HG03045 (cell line): ENCODE results near the gene EDDM13.
"Not testable (repeated sequence)": the region's sequence is repeated elsewhere in the genome, so short reads cannot be mapped to it uniquely, and the experiment has no call there.

Experiments
- ATAC-seq: cut with Tn5 transposase; IDR thresholded peaks from one replicate; pipeline ENCODE4 v1.9.1; 2021; ENCODE audit warnings: mild to moderate bottlenecking, moderate library complexity; ENCODE audit not compliant: unreplicated experiment

The EDDM13 gene

DNA sequence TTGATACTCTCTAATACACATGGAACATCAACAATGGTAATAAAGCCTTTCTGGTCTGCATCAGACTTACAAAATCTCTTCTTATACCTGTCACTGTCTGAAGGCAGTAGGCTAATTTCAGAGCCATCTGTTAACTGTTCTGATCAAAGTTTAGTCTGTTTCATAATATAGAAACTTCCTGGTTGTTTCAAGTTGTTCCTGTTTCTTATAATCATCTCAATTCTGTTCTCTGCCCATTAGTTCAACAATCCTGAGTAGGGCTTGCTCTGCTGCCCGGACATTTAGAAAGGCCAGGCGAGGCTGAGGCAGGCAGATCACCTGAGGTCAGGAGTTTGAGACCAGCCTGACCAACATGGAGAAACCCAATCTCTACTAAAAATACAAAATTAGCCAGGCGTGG is 47.4 kb downstream of the EDDM13 start:
- no peak for ATAC-seq

- ATAC-seq, result no peak
These were observed 48.9 kb downstream of the EDDM13 start for GRCh38 chr19:56321254-56321988.

GRCh38 chr19:56321989-56322440 is 49.5 kb downstream of the EDDM13 start:
- no peak for ATAC-seq

DNA sequence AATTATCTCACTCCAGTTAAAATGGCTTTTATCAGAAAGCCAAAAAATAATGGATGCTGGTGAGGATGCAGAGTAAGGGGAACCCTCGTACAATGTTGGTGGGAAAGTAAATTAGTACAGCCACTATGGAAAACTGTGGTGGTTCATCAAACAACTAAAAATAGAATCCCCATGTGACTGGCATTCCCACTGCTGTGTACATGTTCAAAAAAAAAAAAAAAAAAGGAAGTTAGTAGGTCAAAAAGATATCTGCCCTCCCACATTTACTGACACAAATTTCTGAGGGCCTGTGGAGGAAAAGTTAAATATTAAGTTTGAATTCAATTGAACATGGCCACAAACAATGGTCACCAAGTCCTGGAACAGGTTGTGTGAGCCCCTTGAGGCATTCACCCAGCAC is 51.9 kb downstream of the EDDM13 start:
- no peak for ATAC-seq

GRCh38 chr19:56332695-56333094 is 60.1 kb downstream of the EDDM13 start:
- ATAC-seq, result no peak

- ATAC-seq, result no peak
These were observed 61.0 kb downstream of the EDDM13 start for GRCh38 chr19:56333506-56333905.

GRCh38 chr19:56335371-56335770 is 62.8 kb downstream of the EDDM13 start:
- not testable (repeated sequence) for ATAC-seq

GRCh38 chr19:56337077-56337476 is 64.5 kb downstream of the EDDM13 start:
- ATAC-seq, result not testable (repeated sequence)

- ATAC-seq, result not testable (repeated sequence)
These were observed 66.5 kb downstream of the EDDM13 start for GRCh38 chr19:56339031-56339430.

GRCh38 chr19:56341948-56342347 is 69.4 kb downstream of the EDDM13 start:
- no peak for ATAC-seq

GRCh38 chr19:56347163-56347778 is 74.7 kb downstream of the EDDM13 start:
- ATAC-seq, result no peak

DNA sequence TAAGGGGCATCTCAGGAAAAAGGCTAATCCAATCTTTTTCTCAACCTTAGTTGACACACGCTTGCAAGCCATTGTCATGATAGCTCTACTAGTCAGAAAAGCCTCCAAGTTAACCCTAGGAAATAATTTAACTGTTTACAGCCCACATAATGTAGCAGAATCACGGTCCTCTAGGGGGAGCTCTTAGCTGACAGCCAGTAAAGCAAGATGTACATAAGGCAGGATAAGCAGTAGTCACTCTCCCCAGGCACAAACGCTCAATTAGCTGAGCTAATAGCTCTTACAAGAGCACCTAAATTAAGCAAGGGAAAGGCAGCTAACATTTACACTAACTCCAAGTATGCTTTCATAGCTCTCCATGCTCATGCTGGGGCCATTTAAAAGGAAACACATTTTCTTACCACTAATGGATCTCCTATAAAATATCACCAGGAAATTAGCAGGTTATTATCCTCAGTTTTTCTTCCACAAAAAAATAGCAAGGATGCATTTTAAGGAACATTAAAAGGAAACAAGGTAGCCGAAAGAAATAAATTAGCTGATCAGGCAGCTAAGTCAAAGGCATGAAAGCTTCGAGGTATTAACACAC is 75.8 kb downstream of the EDDM13 start:
- ATAC-seq, result no peak

GRCh38 chr19:56350416-56351045 is 78.0 kb downstream of the EDDM13 start:
- no peak for ATAC-seq

DNA sequence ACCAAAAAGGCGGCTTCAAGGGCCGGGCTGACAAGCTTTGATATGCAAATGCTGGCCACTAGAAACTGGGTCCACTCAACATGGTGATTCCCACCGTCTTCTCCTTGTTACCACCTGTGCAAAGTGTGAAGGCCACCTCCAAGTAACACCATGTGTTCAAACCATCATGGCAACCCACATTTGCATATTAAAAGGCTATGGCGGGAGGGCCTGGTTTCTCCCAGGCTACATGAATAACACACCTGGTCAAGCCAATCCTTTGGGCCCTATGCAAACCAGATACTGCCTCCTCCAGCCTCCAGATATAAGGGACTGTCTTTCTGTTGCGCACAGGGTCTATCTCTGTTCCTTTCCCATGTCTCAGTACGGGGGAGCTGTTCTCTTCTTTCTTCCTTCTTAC is 78.7 kb downstream of the EDDM13 start:
- ATAC-seq, result no peak

DNA sequence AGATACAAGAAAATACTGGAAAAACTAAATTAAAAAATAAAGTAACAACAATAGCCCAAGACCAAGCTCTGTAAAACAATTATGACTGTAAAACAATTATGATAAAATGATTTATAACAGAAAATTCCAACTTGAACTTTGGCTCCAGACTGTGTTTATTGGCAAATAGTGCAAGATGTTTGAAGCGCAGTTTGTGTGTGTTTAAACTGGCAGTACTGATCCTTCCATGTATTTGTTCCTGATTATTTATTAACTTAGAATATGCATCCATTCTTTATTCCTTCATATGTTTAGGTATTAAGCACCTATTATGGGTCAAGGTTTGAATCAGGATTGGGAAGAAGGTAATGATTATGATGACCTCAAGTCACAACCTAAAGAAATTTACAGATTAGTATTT is 83.0 kb downstream of the EDDM13 start:
- no peak for ATAC-seq

DNA sequence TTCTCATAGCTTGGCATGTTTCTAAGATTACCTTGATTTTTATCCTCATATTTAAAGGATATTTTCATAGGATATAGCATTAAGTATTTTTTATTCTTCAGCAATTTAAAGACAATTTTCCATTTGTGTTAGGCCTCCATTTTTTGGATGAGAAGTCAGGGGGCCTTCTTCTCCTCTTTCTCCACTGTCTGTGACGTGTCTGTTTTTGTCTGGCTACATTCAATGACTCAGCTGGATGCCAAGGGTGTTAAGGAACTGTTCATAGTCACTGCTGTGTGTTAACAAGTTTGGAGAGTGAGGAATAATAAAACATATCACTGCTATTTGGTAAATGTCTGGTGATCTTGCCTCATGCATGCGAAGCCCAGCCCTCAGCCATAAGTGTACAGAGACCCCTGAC is 84.4 kb downstream of the EDDM13 start:
- no peak for ATAC-seq
